MM.1S (cell line): ENCODE results near the gene MAP3K20.

Source experiments
- DNase-seq: peaks from one replicate; pipeline ENCODE4 v3.0.0-alpha.2; 2015
- H2AFZ ChIP-seq: fragments of 300-600 bp; sonication (generic); 2 replicates; pipeline ENCODE4 v1.6.0; 2016; ENCODE audit warnings: antibody characterized with exemption, low read length
- H3F3A ChIP-seq: fragments of 300-600 bp; sonication (generic); 2 replicates; pipeline ENCODE4 v1.6.1; 2016; ENCODE audit warnings: mild to moderate bottlenecking, antibody characterized with exemption, low read length, moderate library complexity, mixed read lengths; ENCODE audit not compliant: insufficient read depth
- H3K27ac ChIP-seq: fragments of 300-600 bp; sonication (generic); 2 replicates; pipeline ENCODE4 v1.5.1; 2016; ENCODE audit warnings: mild to moderate bottlenecking, low read length
- H3K27me3 ChIP-seq: fragments of 300-600 bp; sonication (generic); replicated peaks from 2 replicates; pipeline ENCODE4 v1.6.0; 2016; ENCODE audit warnings: low read length; ENCODE audit not compliant: insufficient read depth
- H3K36me3 ChIP-seq: fragments of 300-600 bp; sonication (generic); replicated peaks from 2 replicates; pipeline ENCODE4 v1.6.1; 2016; ENCODE audit warnings: mild to moderate bottlenecking, low read length, mixed read lengths; ENCODE audit not compliant: insufficient read depth
- H3K4me1 ChIP-seq: fragments of 300-600 bp; sonication (generic); 2 replicates; pipeline ENCODE4 v1.6.1; 2016; ENCODE audit warnings: low read length, mixed read lengths
- H3K4me2 ChIP-seq: fragments of 300-600 bp; sonication (generic); 2 replicates; pipeline ENCODE4 v1.6.0; 2016; ENCODE audit warnings: low read depth, low read length
- H3K4me3 ChIP-seq: fragments of 300-600 bp; sonication (generic); 2 replicates; pipeline ENCODE4 v1.5.1; 2016; ENCODE audit warnings: low read length, mixed read lengths
- H3K79me2 ChIP-seq: fragments of 300-600 bp; sonication (generic); 2 replicates; pipeline ENCODE4 v1.6.1; 2016; ENCODE audit warnings: mixed run types, low read length, mixed read lengths
- H3K9ac ChIP-seq: fragments of 300-600 bp; sonication (generic); 2 replicates; pipeline ENCODE4 v1.6.1; 2016; ENCODE audit warnings: low read length, mixed read lengths
- H3K9me2 ChIP-seq: fragments of 300-600 bp; sonication (generic); replicated peaks from 2 replicates; pipeline ENCODE4 v1.6.1; 2016; ENCODE audit warnings: mild to moderate bottlenecking, low read length, mixed read lengths; ENCODE audit not compliant: insufficient read depth
- H3K9me3 ChIP-seq: fragments of 300-600 bp; sonication (generic); replicated peaks from 2 replicates; pipeline ENCODE4 v1.6.1; 2016; ENCODE audit warnings: mild to moderate bottlenecking, low read length, mixed read lengths; ENCODE audit not compliant: insufficient read depth
- H4K20me1 ChIP-seq: fragments of 300-600 bp; sonication (generic); 2 replicates; pipeline ENCODE4 v1.6.1; 2016; ENCODE audit warnings: mild to moderate bottlenecking, low read length, moderate library complexity, mixed read lengths; ENCODE audit not compliant: insufficient read depth
- EZH2 ChIP-seq: fragments of 300-600 bp; sonication (generic); optimal IDR thresholded peaks from 2 replicates; pipeline ENCODE3; 2017; ENCODE audit warnings: low read depth, mild to moderate bottlenecking, antibody characterized with exemption, low read length, mixed read lengths
- EZH2phosphoT487 ChIP-seq: fragments of 300-600 bp; sonication (generic); IDR thresholded peaks from 2 replicates; pipeline ENCODE4 v1.6.1; 2018; ENCODE audit warnings: antibody characterized with exemption, low read length
- TF ChIP-seq, protein P1 (sequence below): fragments of 300-600 bp; sonication (generic); IDR thresholded peaks from 2 replicates; pipeline ENCODE4 v1.5.1; 2016; ENCODE audit warnings: antibody characterized with exemption, low read length, mixed read lengths

MAP3K20 gene

DNA sequence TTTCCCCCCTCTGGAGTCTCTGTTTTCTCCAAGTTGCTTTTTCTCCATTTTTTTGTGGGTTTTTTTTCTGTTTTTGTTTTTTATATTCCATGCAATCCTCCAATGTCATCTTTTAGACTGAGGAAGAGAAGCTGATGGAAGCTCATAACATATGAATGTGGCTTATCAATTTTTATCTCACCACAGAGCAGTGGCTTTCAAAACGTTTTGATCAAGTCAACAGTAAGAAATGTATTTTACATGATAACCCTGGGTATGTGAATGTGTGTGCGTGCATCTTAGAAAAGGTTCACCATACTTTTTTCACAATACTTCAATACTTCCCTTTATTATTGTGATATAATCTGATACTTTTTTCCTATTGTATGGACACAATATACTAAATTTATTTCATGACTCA, 214.4 kb downstream of the MAP3K20 start:
- Histone ChIP-seq H3K4me3 (no peak overlapping the region), H3K9me3 (no peaks in the 10 kb centered on the region), H3K4me2 (no peak overlapping the region), H3K9me2 (no peaks in the 10 kb centered on the region), H3K79me2 (no peaks in the 10 kb centered on the region), H2AFZ (no peak overlapping the region), H3K27me3 (no peaks in the 10 kb centered on the region), H3K4me1 (no peaks in the 10 kb centered on the region), H3F3A (no peaks in the 10 kb centered on the region), H4K20me1 (no peaks in the 10 kb centered on the region), H3K36me3 (no peaks in the 10 kb centered on the region), H3K9ac (no peak overlapping the region), H3K27ac (no peak overlapping the region)
- TF ChIP-seq EZH2phosphoT487, result no peak
- TF ChIP-seq, protein P1, sequence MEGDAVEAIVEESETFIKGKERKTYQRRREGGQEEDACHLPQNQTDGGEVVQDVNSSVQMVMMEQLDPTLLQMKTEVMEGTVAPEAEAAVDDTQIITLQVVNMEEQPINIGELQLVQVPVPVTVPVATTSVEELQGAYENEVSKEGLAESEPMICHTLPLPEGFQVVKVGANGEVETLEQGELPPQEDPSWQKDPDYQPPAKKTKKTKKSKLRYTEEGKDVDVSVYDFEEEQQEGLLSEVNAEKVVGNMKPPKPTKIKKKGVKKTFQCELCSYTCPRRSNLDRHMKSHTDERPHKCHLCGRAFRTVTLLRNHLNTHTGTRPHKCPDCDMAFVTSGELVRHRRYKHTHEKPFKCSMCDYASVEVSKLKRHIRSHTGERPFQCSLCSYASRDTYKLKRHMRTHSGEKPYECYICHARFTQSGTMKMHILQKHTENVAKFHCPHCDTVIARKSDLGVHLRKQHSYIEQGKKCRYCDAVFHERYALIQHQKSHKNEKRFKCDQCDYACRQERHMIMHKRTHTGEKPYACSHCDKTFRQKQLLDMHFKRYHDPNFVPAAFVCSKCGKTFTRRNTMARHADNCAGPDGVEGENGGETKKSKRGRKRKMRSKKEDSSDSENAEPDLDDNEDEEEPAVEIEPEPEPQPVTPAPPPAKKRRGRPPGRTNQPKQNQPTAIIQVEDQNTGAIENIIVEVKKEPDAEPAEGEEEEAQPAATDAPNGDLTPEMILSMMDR, result no peak
- TF ChIP-seq EZH2, result no peak
- no peak for DNase-seq

DNA sequence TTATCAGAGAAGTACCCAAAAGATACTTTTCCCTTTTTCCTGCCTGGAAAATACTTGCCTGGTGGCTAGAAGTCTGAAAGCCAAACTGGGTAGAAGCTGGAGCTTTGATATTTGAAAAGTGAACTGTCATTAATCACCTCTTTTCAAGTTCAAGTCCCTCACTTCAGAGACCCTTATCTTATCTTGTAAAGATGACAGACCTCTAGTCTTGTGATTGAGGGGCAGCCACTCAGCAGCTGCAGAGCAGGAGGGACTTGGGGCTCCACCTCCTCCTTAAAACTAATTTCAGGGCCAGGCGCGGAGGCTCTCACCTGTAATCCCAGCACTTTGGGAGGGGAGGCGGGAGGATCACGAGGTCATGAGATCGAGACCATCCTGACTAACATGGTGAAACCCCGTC, 214.9 kb downstream of the MAP3K20 start:
- Histone ChIP-seq H3K9me2 (no peaks in the 10 kb centered on the region), H3K36me3 (no peaks in the 10 kb centered on the region), H3F3A (no peaks in the 10 kb centered on the region), H3K4me3 (no peak overlapping the region), H3K79me2 (no peaks in the 10 kb centered on the region), H2AFZ (no peak overlapping the region), H3K27ac (no peak overlapping the region), H3K4me1 (no peaks in the 10 kb centered on the region), H3K9me3 (no peaks in the 10 kb centered on the region), H4K20me1 (no peaks in the 10 kb centered on the region), H3K4me2 (no peak overlapping the region), H3K27me3 (no peaks in the 10 kb centered on the region), H3K9ac (no peak overlapping the region)
- TF ChIP-seq EZH2 (no peak), EZH2phosphoT487 (no peak)
- TF ChIP-seq, protein P1, result no peak
- DNase-seq, result no peak

DNA sequence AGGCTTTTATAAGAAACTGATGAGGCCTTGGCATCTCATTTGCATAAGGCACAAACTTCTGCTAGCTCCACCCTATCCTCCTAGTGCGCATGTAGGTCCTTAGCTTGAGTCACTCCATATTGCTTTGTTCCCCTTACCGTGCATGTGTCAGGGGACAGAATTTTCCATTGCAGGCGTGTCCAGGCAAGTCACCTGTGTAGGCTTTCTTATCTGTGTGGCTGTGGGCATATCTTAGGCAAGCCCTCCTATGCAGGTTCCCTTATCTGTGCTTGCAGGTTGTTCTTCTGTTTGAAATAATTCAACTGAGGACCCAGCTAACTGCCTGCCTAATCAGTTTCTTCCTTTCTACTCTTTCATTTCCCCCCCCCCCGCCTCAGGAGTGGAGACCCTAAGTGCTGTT, 215.8 kb downstream of the MAP3K20 start:
- Histone ChIP-seq H3K4me1 (no peaks in the 10 kb centered on the region), H3F3A (no peaks in the 10 kb centered on the region), H4K20me1 (no peaks in the 10 kb centered on the region), H3K79me2 (no peaks in the 10 kb centered on the region), H3K9me2 (no peaks in the 10 kb centered on the region), H3K4me3 (no peak overlapping the region), H3K9me3 (no peaks in the 10 kb centered on the region), H3K9ac (no peak overlapping the region), H3K36me3 (no peaks in the 10 kb centered on the region), H3K27ac (no peak overlapping the region), H3K27me3 (no peaks in the 10 kb centered on the region), H3K4me2 (no peak overlapping the region), H2AFZ (no peak overlapping the region)
- no peak for DNase-seq
- TF ChIP-seq EZH2phosphoT487, result no peak
- no peak for TF ChIP-seq EZH2
- TF ChIP-seq, protein P1, result no peak
